Esophagus muscularis mucosa (tissue), 3 donors: Measurements from ENCODE around the gene DDX49.

Experiments
- POLR2A ChIP-seq: fragments of 450-650 bp; IDR thresholded peaks from one replicate; pipeline ENCODE4 v1.6.1; 2017; ENCODE audit warnings: antibody characterized with exemption, moderate library complexity, mild to moderate bottlenecking, low read depth
- TF ChIP-seq, protein P1 (sequence below), 3 experiments: fragments of 200-600 bp in 2 of 3; fragments of 450-650 bp in 1 of 3; sonication (generic) in 2 of 3; IDR thresholded peaks; one replicate each; pipeline ENCODE4 v1.5.1; 2017 to 2019; ENCODE audit warnings: antibody characterized with exemption in 3 of 3, mild to moderate bottlenecking in 2 of 3, moderate library complexity in 1 of 3

DNA sequence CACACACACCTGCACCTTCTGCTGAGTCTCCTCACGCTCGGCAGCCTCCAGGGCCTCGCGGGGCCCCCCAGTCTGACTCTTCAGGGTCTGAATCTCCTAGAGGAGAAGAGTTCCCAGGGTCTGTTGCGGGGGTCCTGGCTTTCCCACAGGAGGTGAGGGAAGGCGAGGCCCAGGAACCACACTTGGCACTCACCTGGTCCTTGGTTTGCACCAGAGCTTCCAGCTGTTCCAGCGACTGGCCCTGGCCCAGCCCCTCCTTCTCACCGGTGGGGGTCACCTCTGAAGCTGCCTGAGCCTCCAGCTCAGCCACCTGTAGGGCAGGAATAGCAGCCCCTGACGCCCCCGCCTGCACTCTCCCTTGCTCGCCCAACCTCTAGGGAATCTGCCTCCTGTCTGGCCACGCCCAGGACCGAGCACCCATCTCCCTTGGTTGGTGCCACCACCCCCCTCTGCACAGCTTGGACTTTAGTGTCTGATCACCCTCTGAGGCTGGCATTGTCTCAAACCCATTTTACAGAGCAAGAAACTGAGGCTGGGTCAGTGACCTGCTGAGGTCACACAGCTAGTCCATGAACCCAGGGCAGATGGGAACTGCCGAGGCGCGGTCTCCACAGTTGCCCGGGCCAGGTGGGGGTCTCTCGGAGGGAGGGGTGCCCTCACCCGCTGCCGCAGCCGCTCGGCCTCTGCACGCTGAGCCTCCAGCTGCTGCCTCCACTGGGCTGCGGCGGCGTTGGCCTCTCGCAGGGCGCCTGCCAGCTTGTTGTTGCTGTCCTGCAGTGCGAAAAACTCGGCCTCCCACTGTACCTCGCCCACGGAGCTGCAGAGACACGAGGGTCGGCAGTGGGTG, 12.0 kb downstream of the DDX49 start:
- TF ChIP-seq, protein P1, sequence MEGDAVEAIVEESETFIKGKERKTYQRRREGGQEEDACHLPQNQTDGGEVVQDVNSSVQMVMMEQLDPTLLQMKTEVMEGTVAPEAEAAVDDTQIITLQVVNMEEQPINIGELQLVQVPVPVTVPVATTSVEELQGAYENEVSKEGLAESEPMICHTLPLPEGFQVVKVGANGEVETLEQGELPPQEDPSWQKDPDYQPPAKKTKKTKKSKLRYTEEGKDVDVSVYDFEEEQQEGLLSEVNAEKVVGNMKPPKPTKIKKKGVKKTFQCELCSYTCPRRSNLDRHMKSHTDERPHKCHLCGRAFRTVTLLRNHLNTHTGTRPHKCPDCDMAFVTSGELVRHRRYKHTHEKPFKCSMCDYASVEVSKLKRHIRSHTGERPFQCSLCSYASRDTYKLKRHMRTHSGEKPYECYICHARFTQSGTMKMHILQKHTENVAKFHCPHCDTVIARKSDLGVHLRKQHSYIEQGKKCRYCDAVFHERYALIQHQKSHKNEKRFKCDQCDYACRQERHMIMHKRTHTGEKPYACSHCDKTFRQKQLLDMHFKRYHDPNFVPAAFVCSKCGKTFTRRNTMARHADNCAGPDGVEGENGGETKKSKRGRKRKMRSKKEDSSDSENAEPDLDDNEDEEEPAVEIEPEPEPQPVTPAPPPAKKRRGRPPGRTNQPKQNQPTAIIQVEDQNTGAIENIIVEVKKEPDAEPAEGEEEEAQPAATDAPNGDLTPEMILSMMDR (IDR thresholded peaks at IDR 0.05), result no peak
- no peak for TF ChIP-seq POLR2A
